ENCODE data around the gene AIM2.

DNA sequence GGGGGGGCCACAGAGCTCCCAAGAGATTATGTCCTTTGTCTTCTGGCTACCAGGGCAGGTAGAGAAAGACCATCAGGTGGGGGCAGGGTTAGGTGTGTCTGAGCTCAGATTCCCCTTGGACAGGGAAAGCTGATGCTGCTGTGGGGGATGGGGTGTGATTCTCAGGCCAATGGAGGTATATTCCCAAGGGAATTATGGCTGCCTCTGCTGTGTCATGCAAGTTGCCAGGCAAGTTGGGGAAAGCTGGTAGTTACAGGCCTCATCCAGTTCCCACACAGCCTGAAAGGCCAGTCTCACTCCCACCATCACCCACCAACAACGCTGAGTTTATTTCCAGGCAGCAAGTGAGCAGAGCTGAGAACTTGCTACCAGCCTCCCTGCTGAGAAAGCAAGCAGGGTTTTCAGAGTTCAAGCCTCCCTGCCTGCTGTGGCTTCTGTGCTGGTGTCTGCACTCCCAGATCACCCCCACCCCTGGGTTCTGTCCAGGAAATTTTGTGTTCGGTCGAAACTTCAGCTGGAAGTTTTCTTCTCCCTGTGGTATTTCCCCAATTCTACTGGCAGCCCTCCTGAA is 45.6 kb downstream of the AIM2 start:
- no peak for TF ChIP-seq POLR2AphosphoS5 (IDR thresholded peaks at IDR 0.05)
- TF ChIP-seq CTCF (IDR thresholded peaks at IDR 0.05) = no peak
- no peak for TF ChIP-seq POLR2A (IDR thresholded peaks at IDR 0.05)

All from prostate gland (tissue), 2 donors.